GM12872 (cell line): ENCODE results near the gene GCNT4.

Experiments
- TF ChIP-seq, protein P1 (sequence below): IDR thresholded peaks from 3 replicates; pipeline ENCODE4 v1.5.1; 2011; ENCODE audit warnings: low read depth, mild to moderate bottlenecking, low read length, moderate library complexity; ENCODE audit not compliant: insufficient read depth

GCNT4 gene

DNA sequence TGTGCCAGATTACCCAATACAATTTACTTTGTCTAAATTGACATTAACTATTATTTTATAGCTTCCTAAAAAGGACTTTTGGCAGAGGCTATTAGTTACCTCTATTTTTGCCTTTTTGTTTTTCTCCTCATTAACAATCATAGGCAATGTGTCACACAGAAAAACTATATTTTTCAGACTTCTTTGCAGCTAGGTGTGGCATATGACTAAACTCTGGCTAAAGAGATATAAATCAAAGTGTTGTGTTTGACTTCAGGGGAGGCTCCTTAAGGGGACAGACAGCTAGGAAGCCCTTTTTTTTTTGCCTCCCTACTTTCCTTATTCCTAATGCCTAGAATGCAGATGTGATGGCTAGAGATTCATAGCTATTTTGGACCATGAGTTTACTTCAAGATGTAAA is 19.7 kb upstream of the GCNT4 start:
- TF ChIP-seq, protein P1, sequence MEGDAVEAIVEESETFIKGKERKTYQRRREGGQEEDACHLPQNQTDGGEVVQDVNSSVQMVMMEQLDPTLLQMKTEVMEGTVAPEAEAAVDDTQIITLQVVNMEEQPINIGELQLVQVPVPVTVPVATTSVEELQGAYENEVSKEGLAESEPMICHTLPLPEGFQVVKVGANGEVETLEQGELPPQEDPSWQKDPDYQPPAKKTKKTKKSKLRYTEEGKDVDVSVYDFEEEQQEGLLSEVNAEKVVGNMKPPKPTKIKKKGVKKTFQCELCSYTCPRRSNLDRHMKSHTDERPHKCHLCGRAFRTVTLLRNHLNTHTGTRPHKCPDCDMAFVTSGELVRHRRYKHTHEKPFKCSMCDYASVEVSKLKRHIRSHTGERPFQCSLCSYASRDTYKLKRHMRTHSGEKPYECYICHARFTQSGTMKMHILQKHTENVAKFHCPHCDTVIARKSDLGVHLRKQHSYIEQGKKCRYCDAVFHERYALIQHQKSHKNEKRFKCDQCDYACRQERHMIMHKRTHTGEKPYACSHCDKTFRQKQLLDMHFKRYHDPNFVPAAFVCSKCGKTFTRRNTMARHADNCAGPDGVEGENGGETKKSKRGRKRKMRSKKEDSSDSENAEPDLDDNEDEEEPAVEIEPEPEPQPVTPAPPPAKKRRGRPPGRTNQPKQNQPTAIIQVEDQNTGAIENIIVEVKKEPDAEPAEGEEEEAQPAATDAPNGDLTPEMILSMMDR: no peak

DNA sequence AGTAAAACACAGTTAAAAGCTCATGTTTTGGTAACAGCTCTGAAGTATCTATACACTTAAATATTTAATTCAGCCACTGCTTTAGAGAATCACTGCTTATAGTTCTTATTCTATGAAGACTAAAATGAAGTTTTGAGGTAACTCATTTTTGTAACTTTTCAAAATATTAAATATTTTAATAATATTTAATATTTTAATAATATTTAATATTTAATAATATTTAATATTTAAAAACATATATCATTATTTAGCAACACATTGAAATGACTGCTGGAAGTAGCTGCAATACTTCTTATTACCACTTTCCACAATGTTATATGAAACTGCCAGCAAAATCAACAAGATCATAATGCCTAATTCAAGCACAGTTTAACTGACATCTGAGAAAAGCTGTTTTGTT is 18.7 kb upstream of the GCNT4 start:
- TF ChIP-seq, protein P1: no peak

DNA sequence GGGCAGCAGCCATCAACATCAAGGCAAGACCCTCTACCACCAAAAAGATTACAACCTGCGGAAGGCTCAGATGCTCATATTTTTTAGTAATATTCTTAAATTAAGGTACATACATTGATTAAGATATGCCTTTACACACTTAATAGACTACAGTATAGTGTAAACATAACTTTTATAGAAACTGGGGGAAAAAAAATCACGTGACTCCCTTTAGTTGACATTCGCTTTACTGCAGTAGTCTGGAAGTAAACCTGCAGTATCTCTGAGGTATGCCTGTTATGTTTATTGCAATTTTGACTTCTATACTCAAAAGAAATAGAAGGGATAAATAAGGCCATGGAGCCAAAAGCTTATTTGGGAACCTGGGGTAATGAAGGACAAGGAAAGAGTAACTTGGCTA is 15.1 kb upstream of the GCNT4 start:
- TF ChIP-seq, protein P1: no peak

DNA sequence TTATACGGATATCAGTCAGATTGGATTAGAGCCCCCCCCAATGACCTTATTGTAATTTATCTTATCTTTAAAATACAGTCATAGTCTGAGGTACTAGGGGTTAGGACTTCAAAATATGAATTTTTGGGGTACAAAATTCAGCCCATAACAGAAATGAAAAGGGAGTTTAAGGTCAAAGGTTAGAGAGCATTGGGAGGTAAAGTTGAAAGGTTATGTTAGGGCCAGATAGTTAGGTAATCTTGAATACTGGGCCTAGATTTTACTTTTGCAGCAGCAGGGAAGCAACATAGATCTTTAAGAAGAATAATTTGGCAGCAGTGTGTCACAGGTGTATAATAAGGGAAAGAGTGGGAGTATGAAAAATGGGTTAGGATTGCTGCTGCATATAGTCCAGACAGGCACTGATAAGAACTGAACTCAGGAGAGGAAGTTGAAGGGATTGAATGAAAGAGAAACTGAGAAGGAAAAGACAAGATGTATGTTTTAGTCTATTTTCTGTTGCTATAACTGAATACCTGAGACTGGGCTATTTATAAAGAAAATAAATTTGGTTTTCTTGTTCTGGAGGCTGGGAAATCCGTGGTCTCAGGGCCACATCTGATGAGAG is 10.7 kb upstream of the GCNT4 start:
- TF ChIP-seq, protein P1: no peak

DNA sequence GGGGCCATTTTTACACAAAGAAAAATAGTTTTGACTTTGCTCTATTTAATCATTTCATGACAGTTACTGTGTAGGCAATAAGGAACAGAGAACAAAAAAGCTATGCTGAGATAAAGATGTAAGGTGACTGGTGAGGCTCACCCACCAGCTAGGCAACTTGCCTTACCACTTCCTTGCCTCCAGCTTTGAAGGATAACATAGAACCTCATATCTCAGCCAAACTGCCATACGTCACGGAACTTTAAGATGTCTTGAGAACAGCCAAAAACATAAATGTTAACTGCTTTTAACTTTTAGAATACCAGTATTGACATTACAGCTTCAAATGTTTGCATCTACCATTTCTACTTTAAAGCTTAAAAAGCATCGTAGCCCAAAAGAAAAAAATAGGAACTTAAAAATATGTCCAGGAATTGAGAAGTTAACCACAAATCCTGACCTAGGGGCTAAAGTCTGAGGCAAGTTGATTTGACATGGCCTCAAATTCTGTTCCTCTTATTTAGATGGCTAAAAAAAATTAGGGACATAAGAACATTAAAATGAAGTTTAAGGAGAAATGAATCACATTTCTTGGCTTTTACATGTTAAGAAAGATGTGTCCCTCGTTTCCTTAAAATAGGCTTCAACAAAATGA is 7.7 kb upstream of the GCNT4 start:
- TF ChIP-seq, protein P1: no peak

DNA sequence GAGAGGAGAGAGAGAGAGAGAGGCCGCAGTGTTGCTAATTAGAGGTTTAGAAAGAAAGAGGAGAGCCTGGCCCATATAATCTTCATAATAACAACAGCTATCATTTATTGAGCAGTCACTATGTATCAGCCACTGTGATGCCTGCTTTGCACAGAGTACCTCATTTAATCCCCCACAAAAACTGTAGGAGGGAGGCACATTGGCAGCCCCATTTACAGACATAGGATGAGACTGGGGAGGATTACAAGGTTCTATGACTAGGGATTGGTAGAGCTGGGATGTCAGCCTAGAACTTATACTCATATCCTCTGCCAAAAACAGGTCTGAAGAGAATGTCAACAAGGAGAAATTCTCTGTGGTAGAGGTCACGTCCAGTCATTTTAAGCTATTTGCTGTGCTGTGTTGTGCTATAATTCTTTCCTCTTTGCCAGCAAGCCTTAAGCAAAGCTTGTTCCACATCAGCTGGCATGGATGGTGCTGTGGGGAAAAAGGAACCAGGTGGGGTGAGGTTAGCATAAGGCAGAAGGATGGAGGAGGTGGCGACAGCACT is 6.7 kb upstream of the GCNT4 start:
- TF ChIP-seq, protein P1: no peak

DNA sequence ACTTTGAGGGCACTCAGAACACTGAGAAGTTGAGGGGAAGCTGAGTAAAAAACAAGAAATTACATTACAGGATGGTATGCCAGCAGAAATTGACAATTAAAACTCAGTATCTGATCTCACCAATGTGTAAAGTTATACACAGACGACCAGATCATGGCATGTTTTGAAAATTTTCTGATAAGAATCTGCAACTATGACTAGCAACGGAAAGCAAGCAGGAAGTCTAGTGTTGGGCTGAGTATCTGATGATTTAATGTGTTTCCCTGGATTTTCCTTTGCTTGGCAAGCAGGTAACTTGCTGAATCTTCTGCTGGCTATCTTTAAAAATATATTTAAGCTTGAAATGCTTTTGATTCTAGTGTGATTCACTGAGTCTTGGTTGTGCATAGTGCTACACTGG is 5.2 kb upstream of the GCNT4 start:
- TF ChIP-seq, protein P1: no peak
